ENCODE measurements around the gene E2F8. TPM values are rescaled to one million over a fixed set of nuclear protein-coding genes. Genes with fewer than 3 reads are reported as not detected.

E2F8 gene
- total and polyA plus RNA-seq, 3 donors from 2014 or later = 1.1 to 5.3 (median 1.3) TPM

DNA sequence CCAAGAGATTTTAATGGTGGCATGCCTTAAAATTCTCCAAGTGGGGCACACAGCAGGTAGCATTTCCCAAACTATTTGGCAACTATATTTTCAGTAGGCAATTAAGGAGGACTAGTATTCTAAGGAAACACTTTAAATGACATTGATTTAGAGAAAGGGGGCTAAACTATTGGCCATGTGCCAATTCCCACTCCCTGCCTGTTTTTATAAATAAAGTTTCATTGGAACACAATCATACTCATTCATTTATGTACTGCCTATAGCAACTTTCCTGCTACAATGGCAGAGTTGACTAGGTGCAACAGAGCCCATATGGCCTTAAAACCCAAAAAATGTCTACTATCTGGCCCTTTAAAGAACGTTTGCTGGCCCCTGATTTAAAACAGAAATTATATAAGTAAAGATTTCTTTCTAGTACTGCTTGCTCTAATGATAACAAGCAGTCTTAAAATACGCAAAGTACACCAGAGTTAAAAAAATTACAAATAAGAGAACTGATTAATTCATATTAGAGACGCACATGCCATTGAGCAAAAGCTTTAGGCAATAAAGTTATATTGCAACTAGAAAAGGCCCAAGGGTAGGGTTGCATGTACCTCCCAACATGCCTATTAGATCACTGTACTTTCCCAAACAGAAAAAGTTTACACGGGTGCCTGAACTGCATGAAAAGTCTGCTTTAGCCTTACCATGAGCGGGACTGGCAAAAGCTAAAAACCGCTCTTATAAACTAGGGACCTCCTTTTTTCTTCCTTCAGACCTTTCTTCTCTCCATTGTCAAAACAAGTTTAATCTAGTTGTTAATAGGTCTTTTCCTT lies 14.2 kb downstream of the E2F8 start:
- Histone ChIP-seq H3K36me3 (ENCODE audit: low read depth, missing control alignments) (no peaks in the 10 kb centered on the region), H3K27ac (no peak overlapping the region), H3K4me3 (no peak overlapping the region), H3K9me3 (no peaks in the 10 kb centered on the region), H3K4me1 (no peaks in the 10 kb centered on the region), H3K27me3 (no peaks in the 10 kb centered on the region)
- intact Hi-C loops (cut with DNase I; ENCODE audit: low total_unique reads) = no loop called here
- TF ChIP-seq, protein P1, sequence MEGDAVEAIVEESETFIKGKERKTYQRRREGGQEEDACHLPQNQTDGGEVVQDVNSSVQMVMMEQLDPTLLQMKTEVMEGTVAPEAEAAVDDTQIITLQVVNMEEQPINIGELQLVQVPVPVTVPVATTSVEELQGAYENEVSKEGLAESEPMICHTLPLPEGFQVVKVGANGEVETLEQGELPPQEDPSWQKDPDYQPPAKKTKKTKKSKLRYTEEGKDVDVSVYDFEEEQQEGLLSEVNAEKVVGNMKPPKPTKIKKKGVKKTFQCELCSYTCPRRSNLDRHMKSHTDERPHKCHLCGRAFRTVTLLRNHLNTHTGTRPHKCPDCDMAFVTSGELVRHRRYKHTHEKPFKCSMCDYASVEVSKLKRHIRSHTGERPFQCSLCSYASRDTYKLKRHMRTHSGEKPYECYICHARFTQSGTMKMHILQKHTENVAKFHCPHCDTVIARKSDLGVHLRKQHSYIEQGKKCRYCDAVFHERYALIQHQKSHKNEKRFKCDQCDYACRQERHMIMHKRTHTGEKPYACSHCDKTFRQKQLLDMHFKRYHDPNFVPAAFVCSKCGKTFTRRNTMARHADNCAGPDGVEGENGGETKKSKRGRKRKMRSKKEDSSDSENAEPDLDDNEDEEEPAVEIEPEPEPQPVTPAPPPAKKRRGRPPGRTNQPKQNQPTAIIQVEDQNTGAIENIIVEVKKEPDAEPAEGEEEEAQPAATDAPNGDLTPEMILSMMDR (IDR thresholded peaks at IDR 0.05) = no peak
- TF ChIP-seq POLR2A (IDR thresholded peaks at IDR 0.05) = no peak
- DNase-seq = no peak
- 87 to 93% methylated on average over 6 of the region's 6 CpGs for WGBS, 2 donors

DNA sequence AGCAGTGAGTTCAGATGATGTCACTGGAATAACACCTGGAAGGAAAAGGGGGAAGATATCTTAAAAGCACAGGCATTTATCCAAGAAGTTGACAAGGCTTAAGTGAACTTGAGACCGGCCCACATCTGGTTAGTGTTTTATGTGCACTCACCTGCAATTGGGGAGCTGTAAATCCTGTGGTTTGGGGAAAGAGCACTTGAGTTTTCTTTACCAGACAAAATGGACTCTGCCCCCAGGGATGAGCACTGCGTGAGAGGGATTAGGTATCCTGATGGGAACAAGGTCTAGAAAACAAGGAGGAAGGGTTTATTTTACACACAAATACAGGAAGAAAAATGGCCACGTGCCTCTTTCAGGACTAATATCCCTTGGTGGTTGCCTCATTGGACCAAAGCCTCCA lies 15.2 kb downstream of the E2F8 start:
- Histone ChIP-seq H3K27me3 (no peaks in the 10 kb centered on the region), H3K36me3 (ENCODE audit: low read depth, missing control alignments) (no peaks in the 10 kb centered on the region), H3K4me1 (no peaks in the 10 kb centered on the region), H3K27ac (no peak overlapping the region), H3K9me3 (no peaks in the 10 kb centered on the region), H3K4me3 (no peak overlapping the region)
- TF ChIP-seq POLR2A (IDR thresholded peaks at IDR 0.05) = no peak
- TF ChIP-seq, protein P1 (IDR thresholded peaks at IDR 0.05) = no peak
- WGBS, 2 donors = 94 to 95% methylated on average over 3 of the region's 3 CpGs
- DNase-seq = no peak
- intact Hi-C loops (cut with DNase I; ENCODE audit: low total_unique reads) = no loop called here

DNA sequence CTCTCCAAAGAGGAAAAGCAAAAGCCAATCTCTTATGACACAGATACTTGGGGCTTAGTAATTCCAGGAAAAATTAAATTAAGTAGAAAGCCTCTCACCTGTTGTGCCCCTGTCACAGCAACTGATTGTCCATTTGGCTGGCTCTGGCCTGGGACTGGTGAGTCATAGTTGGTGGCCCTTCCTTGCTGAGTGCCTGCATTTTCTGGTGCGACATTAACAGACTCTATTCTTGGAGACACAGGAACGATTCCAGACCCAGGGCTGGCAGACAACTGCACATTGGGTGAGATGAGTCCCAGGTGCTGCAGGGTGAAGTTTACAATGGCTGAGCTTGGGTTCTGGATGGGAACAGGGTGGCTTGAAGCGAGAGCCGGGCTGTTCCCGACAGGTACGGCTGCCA lies 15.6 kb downstream of the E2F8 start:
- TF ChIP-seq, protein P1 (IDR thresholded peaks at IDR 0.05) = no peak
- TF ChIP-seq POLR2A (IDR thresholded peaks at IDR 0.05) = no peak
- Histone ChIP-seq H3K4me3 (no peak overlapping the region), H3K9me3 (no peaks in the 10 kb centered on the region), H3K27ac (no peak overlapping the region), H3K27me3 (no peaks in the 10 kb centered on the region), H3K4me1 (no peaks in the 10 kb centered on the region), H3K36me3 (ENCODE audit: low read depth, missing control alignments) (no peaks in the 10 kb centered on the region)
- DNase-seq = no peak
- intact Hi-C loops (cut with DNase I; ENCODE audit: low total_unique reads) = no loop called here
- 95 to 96% methylated on average over 6 of the region's 6 CpGs for WGBS, 2 donors

DNA sequence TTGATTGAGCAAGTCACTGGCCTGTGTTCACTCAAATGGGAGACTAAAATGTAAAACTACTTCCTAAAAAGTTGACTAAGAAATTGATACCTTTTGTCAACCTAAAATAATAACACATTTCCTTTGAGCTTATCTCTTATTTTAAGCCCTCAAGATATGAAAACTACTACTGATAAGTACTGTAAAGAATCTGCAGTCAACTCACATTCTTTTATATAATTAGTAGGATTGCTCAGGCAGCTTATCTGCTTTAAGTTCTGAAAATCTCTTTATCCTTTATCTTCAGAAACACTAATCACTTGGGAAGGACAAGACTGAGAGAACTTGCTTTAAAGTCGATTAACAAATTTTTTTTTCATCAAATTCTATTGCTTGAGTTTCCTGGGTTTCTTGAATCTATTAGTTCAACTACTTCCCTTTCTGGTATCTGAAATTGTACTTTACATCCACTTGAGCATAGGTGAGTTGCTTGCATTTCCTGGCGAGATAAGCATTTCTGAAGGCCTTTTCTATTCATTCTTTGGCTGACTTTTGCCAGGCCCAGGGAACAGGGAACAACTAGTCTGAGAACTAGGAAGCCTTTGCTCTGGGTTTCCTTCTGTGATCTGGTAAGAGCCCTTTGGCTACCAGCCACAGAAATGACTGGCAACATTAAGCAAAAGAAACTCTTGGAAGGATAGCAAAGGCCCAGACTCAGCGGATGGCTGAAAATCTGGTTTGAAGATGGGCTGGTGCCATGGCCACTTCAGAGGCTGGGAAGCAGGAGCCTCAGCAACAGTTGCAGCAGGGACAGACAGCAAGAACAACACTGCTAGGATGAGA lies 19.6 kb downstream of the E2F8 start:
- intact Hi-C loops (cut with DNase I; ENCODE audit: low total_unique reads) = no loop called here
- no peak for DNase-seq
- H3K36me3 ChIP-seq (ENCODE audit: low read depth, missing control alignments) = no peaks in the 10 kb centered on the region
- 35 to 61% methylated on average over 3 of the region's 3 CpGs for WGBS, 2 donors
- no peaks in the 10 kb centered on the region for H3K4me1 ChIP-seq
- H3K27ac ChIP-seq = no peak overlapping the region
- no peaks in the 10 kb centered on the region for H3K27me3 ChIP-seq
- TF ChIP-seq, protein P1 (IDR thresholded peaks at IDR 0.05) = no peak
- TF ChIP-seq POLR2A (IDR thresholded peaks at IDR 0.05) = no peak
- no peaks in the 10 kb centered on the region for H3K9me3 ChIP-seq
- no peak overlapping the region for H3K4me3 ChIP-seq

Data from testis (tissue), 3 donors.